Trophoblast cell (in vitro differentiated cells and primary cell): Measurements from ENCODE around the gene CCNL2.
A peak's percentile ranks its signal among the peaks of the same experiment; 100 is the strongest.
"Not testable (repeated sequence)": the region's sequence is repeated elsewhere in the genome, so short reads cannot be mapped to it uniquely, and the experiment has no call there.

ENCODE experiments used
- DNase-seq, 2 donors: peaks; one replicate each; pipeline ENCODE4 v3.0.0-alpha.2; 2016
- H2AFZ ChIP-seq: 2 replicates; pipeline ENCODE4 v1.6.1; 2013; ENCODE audit warnings: low read length, moderate library complexity, mild to moderate bottlenecking; ENCODE audit not compliant: insufficient read depth, poor library complexity
- H2AK5ac ChIP-seq: 2 replicates; pipeline ENCODE4 v1.6.1; 2013; ENCODE audit warnings: mild to moderate bottlenecking, low read length
- H2BK120ac ChIP-seq: 2 replicates; pipeline ENCODE4 v1.6.1; 2013; ENCODE audit warnings: low read length, mild to moderate bottlenecking, moderate library complexity; ENCODE audit not compliant: insufficient read depth, poor library complexity
- H2BK12ac ChIP-seq: 2 replicates; pipeline ENCODE4 v1.6.1; 2013; ENCODE audit warnings: mild to moderate bottlenecking, low read length, moderate library complexity
- H2BK5ac ChIP-seq: 2 replicates; pipeline ENCODE4 v1.6.1; 2013; ENCODE audit warnings: low read length, low read depth, moderate library complexity, mild to moderate bottlenecking; ENCODE audit not compliant: poor library complexity
- H3K14ac ChIP-seq: 2 replicates; pipeline ENCODE4 v1.6.1; 2013; ENCODE audit warnings: mild to moderate bottlenecking, low read length
- H3K18ac ChIP-seq: 2 replicates; pipeline ENCODE4 v1.6.1; 2013; ENCODE audit warnings: mild to moderate bottlenecking, low read length
- H3K23ac ChIP-seq: 2 replicates; pipeline ENCODE4 v1.6.1; 2013; ENCODE audit warnings: low read length
- H3K27ac ChIP-seq: 2 replicates; pipeline ENCODE4 v1.5.1; 2013; ENCODE audit warnings: low read depth, mild to moderate bottlenecking, inconsistent platforms, low read length, moderate library complexity
- H3K27me3 ChIP-seq: 2 replicates; pipeline ENCODE4 v1.6.1; 2013; ENCODE audit warnings: inconsistent platforms, mild to moderate bottlenecking, low read length, moderate library complexity; ENCODE audit not compliant: insufficient read depth
- H3K36me3 ChIP-seq, 2 experiments: 1 replicate in 1 of 2; 2 replicates in 1 of 2; pipeline ENCODE4 v1.6.1; 2013; ENCODE audit warnings: low read length in 2 of 2, mild to moderate bottlenecking in 2 of 2, moderate library complexity in 1 of 2; ENCODE audit not compliant: insufficient read depth in 2 of 2, control insufficient read depth in 1 of 2
- H3K4ac ChIP-seq: 2 replicates; pipeline ENCODE4 v1.6.1; 2013; ENCODE audit warnings: low read depth, mild to moderate bottlenecking, low read length, moderate library complexity
- H3K4me1 ChIP-seq, 2 experiments: 1 replicate in 1 of 2; 2 replicates in 1 of 2; pipeline ENCODE4 v1.6.1; 2013; ENCODE audit warnings: low read length in 2 of 2, mild to moderate bottlenecking in 2 of 2, moderate library complexity in 1 of 2; ENCODE audit not compliant: insufficient read depth in 2 of 2, control insufficient read depth in 1 of 2
- H3K4me2 ChIP-seq: 2 replicates; pipeline ENCODE4 v1.6.1; 2013; ENCODE audit warnings: inconsistent platforms, mild to moderate bottlenecking, low read length, moderate library complexity
- H3K4me3 ChIP-seq: 2 replicates; pipeline ENCODE4 v1.5.1; 2013; ENCODE audit warnings: mild to moderate bottlenecking, low read depth, low read length, inconsistent platforms
- H3K79me1 ChIP-seq: one replicate; pipeline ENCODE4 v1.6.1; 2013; ENCODE audit warnings: low read length
- H3K79me2 ChIP-seq: 2 replicates; pipeline ENCODE4 v1.6.1; 2013; ENCODE audit warnings: low read length, mild to moderate bottlenecking; ENCODE audit not compliant: control insufficient read depth, insufficient read depth, poor library complexity
- H3K9ac ChIP-seq: 2 replicates; pipeline ENCODE4 v1.6.1; 2013; ENCODE audit warnings: mild to moderate bottlenecking, low read length
- H3K9me3 ChIP-seq: 2 replicates; pipeline ENCODE4 v1.6.1; 2013; ENCODE audit warnings: low read depth, mild to moderate bottlenecking, control low read depth, inconsistent platforms, low read length; ENCODE audit not compliant: insufficient read depth
- H4K12ac ChIP-seq: 2 replicates; pipeline ENCODE4 v1.6.1; 2013; ENCODE audit warnings: low read depth, mild to moderate bottlenecking, low read length, moderate library complexity
- H4K8ac ChIP-seq: 2 replicates; pipeline ENCODE4 v1.6.1; 2013; ENCODE audit warnings: low read depth, mild to moderate bottlenecking, low read length, moderate library complexity
- H4K91ac ChIP-seq: one replicate; pipeline ENCODE4 v1.6.1; 2013; ENCODE audit warnings: low read depth, mild to moderate bottlenecking, low read length, moderate library complexity
- WGBS: extraction: QIAGEN DNeasy Blood & Tissue Kit; methylation state at CpG from one replicate; pipeline ENCODE4 v1.1.7; 2013; ENCODE audit warnings: missing lambda C conversion rate; ENCODE audit not compliant: insufficient read length, insufficient coverage; ENCODE audit errors: extremely low coverage; 5-methylcytosine and 5-hydroxymethylcytosine counted together

CCNL2 gene

GRCh38 chr1:1429671-1430073, 30.5 kb upstream of the CCNL2 start:
- Histone ChIP-seq H4K91ac (peak overlapping the region; percentile 6), H2BK5ac (no peak overlapping the region), H3K14ac (no peak overlapping the region), H3K9ac (no peak overlapping the region), H3K4ac (no peak overlapping the region), H2BK12ac (no peak overlapping the region), H4K12ac (no peak overlapping the region), H2BK120ac (no peak overlapping the region), H3K4me1 (peaks cover 55 to 60% of the 10 kb centered on the region in 2 experiments), H3K4me3 (no peak overlapping the region), H3K27ac (peak overlapping the region; percentile 99), H2AK5ac (no peak overlapping the region), H3K27me3 (no peaks in the 10 kb centered on the region), H3K9me3 (no peaks in the 10 kb centered on the region), H3K79me1 (peaks cover 50% of the 10 kb centered on the region), H3K36me3 (no peaks in the 10 kb centered on the region), H3K18ac (no peak overlapping the region), H3K23ac (no peak overlapping the region), H3K4me2 (no peak overlapping the region), H4K8ac (no peak overlapping the region), H3K79me2 (peaks cover 24% of the 10 kb centered on the region), H2AFZ (no peak overlapping the region)
- no CpG with 5 or more reads among the region's 6 CpGs for WGBS
- peak in 1 of 2 donors; percentile 73 for DNase-seq

- H3K18ac ChIP-seq, DNase-seq, H2BK5ac ChIP-seq, H2BK120ac ChIP-seq, H2AFZ ChIP-seq, H3K4ac ChIP-seq, H3K4me3 ChIP-seq, H2AK5ac ChIP-seq, H3K23ac ChIP-seq, H4K91ac ChIP-seq, H3K4me2 ChIP-seq, H4K8ac ChIP-seq, H3K9ac ChIP-seq, H3K27ac ChIP-seq, H3K9me3 ChIP-seq, H3K36me3 ChIP-seq, H3K27me3 ChIP-seq, H3K14ac ChIP-seq, H4K12ac ChIP-seq, H2BK12ac ChIP-seq: not testable (repeated sequence)
- WGBS, result no CpG with 5 or more reads among the region's 6 CpGs
- Histone ChIP-seq H3K79me1 (peaks cover 46% of the 10 kb centered on the region), H3K79me2 (peaks cover 17% of the 10 kb centered on the region), H3K4me1 (peaks cover 51 to 53% of the 10 kb centered on the region in 2 experiments)
These were observed 29.8 kb upstream of the CCNL2 start for GRCh38 chr1:1428967-1429366.

DNA sequence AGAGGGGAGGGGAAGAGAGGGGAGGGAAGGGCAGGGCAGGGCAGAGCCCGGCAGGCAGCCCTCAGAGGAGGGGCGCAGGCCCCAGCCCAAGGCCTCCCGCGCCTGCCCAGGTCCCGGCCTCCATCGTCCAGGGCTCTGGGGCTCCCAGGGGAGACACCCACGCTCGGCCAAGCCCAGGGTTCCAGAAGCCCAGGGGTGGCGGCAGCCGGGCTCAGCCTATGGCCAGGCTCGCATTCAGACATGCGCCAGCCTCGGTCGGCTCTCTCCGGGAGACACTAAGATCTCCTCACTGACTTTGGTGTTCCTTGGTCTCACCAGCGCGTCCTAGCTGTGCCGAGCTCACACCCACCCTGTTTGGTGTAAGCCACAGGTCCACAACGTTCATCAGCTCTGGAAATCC, 29.0 kb upstream of the CCNL2 start:
- peaks cover 11% of the 10 kb centered on the region for H3K79me2 ChIP-seq
- H3K4ac ChIP-seq, result no peak overlapping the region

GRCh38 chr1:1427820-1428148, 28.6 kb upstream of the CCNL2 start:
- H3K79me1 ChIP-seq, result peaks cover 41% of the 10 kb centered on the region
- peak overlapping the region; percentile 77 for H3K14ac ChIP-seq
- peak overlapping the region; percentile 72 for H3K18ac ChIP-seq
- no peak overlapping the region for H3K27ac ChIP-seq
- H3K9me3 ChIP-seq, result no peaks in the 10 kb centered on the region
- H3K4ac ChIP-seq, result peak overlapping the region; percentile 61
- no peaks in the 10 kb centered on the region for H3K36me3 ChIP-seq
- H3K4me1 ChIP-seq, result peaks cover 46 to 49% of the 10 kb centered on the region in 2 experiments
- H2AFZ ChIP-seq, result no peak overlapping the region
- H4K12ac ChIP-seq, result peak overlapping the region; percentile 57
- peaks cover 9% of the 10 kb centered on the region for H3K79me2 ChIP-seq
- no peak overlapping the region for H2AK5ac ChIP-seq
- H3K4me3 ChIP-seq, result peak overlapping the region; percentile 63
- no peak for DNase-seq
- H2BK120ac ChIP-seq, result peak overlapping the region; percentile 37
- peak overlapping the region; percentile 73 for H4K8ac ChIP-seq
- H4K91ac ChIP-seq, result peak overlapping the region; percentile 91
- no peak overlapping the region for H2BK12ac ChIP-seq
- WGBS, result no CpG with 5 or more reads among the region's 22 CpGs
- no peak overlapping the region for H3K9ac ChIP-seq
- no peaks in the 10 kb centered on the region for H3K27me3 ChIP-seq
- H3K4me2 ChIP-seq, result peak overlapping the region; percentile 61
- peak overlapping the region; percentile 25 for H2BK5ac ChIP-seq
- no peak overlapping the region for H3K23ac ChIP-seq

More for the DNA sequence above, 29.0 kb upstream of the CCNL2 start:
- Histone ChIP-seq H4K91ac (peak overlapping the region; percentile 8), H3K23ac (no peak overlapping the region), H3K9me3 (no peaks in the 10 kb centered on the region), H4K8ac (no peak overlapping the region), H3K79me1 (peaks cover 42% of the 10 kb centered on the region), H3K36me3 (no peaks in the 10 kb centered on the region), H2AK5ac (peak overlapping the region; percentile 84), H3K4me3 (no peak overlapping the region), H3K4me2 (no peak overlapping the region), H3K27ac (no peak overlapping the region), H3K14ac (no peak overlapping the region), H2BK5ac (no peak overlapping the region), H3K9ac (no peak overlapping the region), H3K4me1 (peaks cover 45 to 48% of the 10 kb centered on the region in 2 experiments), H2AFZ (no peak overlapping the region), H2BK120ac (peak overlapping the region; percentile 8), H3K18ac (no peak overlapping the region), H3K27me3 (no peaks in the 10 kb centered on the region), H2BK12ac (peak overlapping the region; percentile 41), H4K12ac (no peak overlapping the region)
- peak in 1 of 2 donors; percentile 19 for DNase-seq
- WGBS, result no CpG with 5 or more reads among the region's 19 CpGs
